ENCODE data around the gene PIP4K2A. TPM values are rescaled to one million over a fixed set of nuclear protein-coding genes. Genes with fewer than 3 reads are reported as not detected.
"Not testable (repeated sequence)": the region's sequence is repeated elsewhere in the genome, so short reads cannot be mapped to it uniquely, and the experiment has no call there.

Gene PIP4K2A
- total RNA-seq, 6 experiments from 2014 or later: 8.1 to 27.6 (median 12.0) TPM

DNA sequence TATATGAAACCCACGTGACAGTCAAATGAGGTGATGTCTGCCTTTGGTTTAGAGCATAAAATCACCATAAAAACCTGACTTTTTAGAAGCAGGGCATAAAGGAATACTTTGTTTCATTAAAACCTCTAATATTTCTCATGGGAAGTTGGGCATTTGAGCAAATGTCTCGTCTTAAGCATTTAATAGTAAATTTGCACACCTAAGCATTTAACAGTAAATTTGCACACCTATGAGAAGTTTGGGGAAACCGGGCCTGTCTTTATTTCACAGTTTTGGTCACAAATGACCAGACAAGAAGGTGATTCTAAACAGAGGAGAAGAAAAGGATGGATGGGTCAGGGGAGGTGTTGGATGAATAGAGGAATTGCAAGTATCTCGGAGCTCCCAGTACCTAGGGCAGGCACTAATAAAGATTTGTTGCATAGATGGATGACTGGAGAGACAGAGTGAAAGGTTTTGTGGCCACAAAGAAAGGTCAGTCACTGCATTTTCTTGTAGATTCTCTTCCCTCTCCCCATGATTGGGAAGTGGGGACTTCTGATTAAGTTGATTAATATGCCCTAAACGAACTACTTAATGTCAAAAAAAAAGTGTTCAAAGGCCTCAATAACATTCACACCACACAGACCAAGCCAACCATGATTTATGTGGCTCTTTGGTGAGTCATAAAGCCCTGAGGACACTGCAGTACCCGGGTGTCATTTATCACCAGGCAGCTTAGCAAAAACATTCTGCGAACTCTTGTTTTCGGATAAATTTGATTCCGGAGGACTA is 210.9 kb downstream of the PIP4K2A start:
- WGBS (ENCODE audit: insufficient coverage, low coverage, low lambda C conversion rate, missing lambda C conversion rate): 70% methylated on average over 9 of the region's 9 CpGs
- H3K9me3 ChIP-seq: no peaks in the 10 kb centered on the region
- no peaks in the 10 kb centered on the region for H3K27me3 ChIP-seq
- DNase-seq: no peak
- intact Hi-C loops (cut with DNase I): no loop called here
- ATAC-seq: no peak
- no peaks in the 10 kb centered on the region for H3K36me3 ChIP-seq
- H3K27ac ChIP-seq: no peak overlapping the region
- H3K4me3 ChIP-seq: no peak overlapping the region
- H3K4me1 ChIP-seq: no peaks in the 10 kb centered on the region
- no peak for TF ChIP-seq CTCF (IDR thresholded peaks at IDR 0.05)
- no peak for TF ChIP-seq POLR2A (IDR thresholded peaks at IDR 0.05)

- H3K4me1 ChIP-seq: no peaks in the 10 kb centered on the region
- H3K27ac ChIP-seq: no peak overlapping the region
- H3K36me3 ChIP-seq: no peaks in the 10 kb centered on the region
- ATAC-seq (no peak), DNase-seq (no peak)
- intact Hi-C loops (cut with DNase I): no loop called here
- TF ChIP-seq CTCF (IDR thresholded peaks at IDR 0.05) (no peak), POLR2A (IDR thresholded peaks at IDR 0.05) (no peak)
- H3K9me3 ChIP-seq: no peaks in the 10 kb centered on the region
- 91% methylated on average over 2 of the region's 2 CpGs for WGBS (ENCODE audit: insufficient coverage, low coverage, low lambda C conversion rate, missing lambda C conversion rate)
- H3K4me3 ChIP-seq: no peak overlapping the region
- H3K27me3 ChIP-seq: no peaks in the 10 kb centered on the region
These were observed 212.5 kb downstream of the PIP4K2A start for GRCh38 chr10:22501863-22502262.

- H3K27ac ChIP-seq: no peak overlapping the region
- TF ChIP-seq POLR2A (IDR thresholded peaks at IDR 0.05): no peak
- no peak for TF ChIP-seq CTCF (IDR thresholded peaks at IDR 0.05)
- DNase-seq (no peak), ATAC-seq (no peak)
- H3K27me3 ChIP-seq: no peaks in the 10 kb centered on the region
- no peak overlapping the region for H3K4me3 ChIP-seq
- no peaks in the 10 kb centered on the region for H3K4me1 ChIP-seq
- H3K36me3 ChIP-seq: no peaks in the 10 kb centered on the region
- H3K9me3 ChIP-seq: no peaks in the 10 kb centered on the region
- intact Hi-C loops (cut with DNase I): no loop called here
- WGBS (ENCODE audit: insufficient coverage, low coverage, low lambda C conversion rate, missing lambda C conversion rate): 73% methylated on average over 1 of the region's 3 CpGs
These were observed 213.0 kb downstream of the PIP4K2A start for GRCh38 chr10:22501413-22501812.

- ATAC-seq (no peak), DNase-seq (no peak)
- H3K9me3 ChIP-seq: no peaks in the 10 kb centered on the region
- intact Hi-C loops (cut with DNase I): no loop called here
- no peaks in the 10 kb centered on the region for H3K27me3 ChIP-seq
- no peak overlapping the region for H3K4me3 ChIP-seq
- TF ChIP-seq CTCF (IDR thresholded peaks at IDR 0.05): no peak
- TF ChIP-seq POLR2A (IDR thresholded peaks at IDR 0.05): no peak
- 62% methylated on average over 7 of the region's 7 CpGs for WGBS (ENCODE audit: insufficient coverage, low coverage, low lambda C conversion rate, missing lambda C conversion rate)
- no peaks in the 10 kb centered on the region for H3K36me3 ChIP-seq
- H3K4me1 ChIP-seq: no peaks in the 10 kb centered on the region
- no peak overlapping the region for H3K27ac ChIP-seq
These were observed 213.6 kb downstream of the PIP4K2A start for GRCh38 chr10:22500656-22501340.

GRCh38 chr10:22499973-22500372 is 214.4 kb downstream of the PIP4K2A start:
- H3K27me3 ChIP-seq; H3K9me3 ChIP-seq; H3K27ac ChIP-seq; H3K36me3 ChIP-seq; ATAC-seq; H3K4me3 ChIP-seq; intact Hi-C loops (cut with DNase I); H3K4me1 ChIP-seq; DNase-seq: not testable (repeated sequence)
- WGBS (ENCODE audit: insufficient coverage, low coverage, low lambda C conversion rate, missing lambda C conversion rate): 83% methylated on average over 2 of the region's 2 CpGs
